Ascending aorta (tissue), 2 donors: ENCODE data around the gene VEGFA. TPM values are rescaled to one million over a fixed set of nuclear protein-coding genes. Genes with fewer than 3 reads are reported as not detected.

Source experiments
- DNase-seq, 2 donors: peaks; one replicate each; pipeline ENCODE4 v3.0.0-alpha.2; 2019; ENCODE audit warnings: low spot score in 2 of 2
- H3K27ac ChIP-seq, 2 donors: fragments of 200-600 bp; sonication (generic); one replicate each; pipeline ENCODE4 v1.5.1; 2016 to 2017; ENCODE audit warnings: mild to moderate bottlenecking in 1 of 2
- H3K27me3 ChIP-seq: fragments of 200-600 bp; sonication (generic); one replicate; pipeline ENCODE4 v1.5.1; 2017
- H3K36me3 ChIP-seq, 2 donors: fragments of 200-600 bp; sonication (generic); one replicate each; pipeline ENCODE4 v1.5.1; 2016
- H3K4me1 ChIP-seq, 2 donors: fragments of 200-600 bp; sonication (generic); one replicate each; pipeline ENCODE4 v1.5.1; 2016 to 2017; ENCODE audit warnings: mild to moderate bottlenecking in 1 of 2
- H3K4me3 ChIP-seq, 2 donors: fragments of 200-600 bp; sonication (generic); one replicate each; pipeline ENCODE4 v1.5.1; 2016 to 2017; ENCODE audit warnings: mild to moderate bottlenecking in 1 of 2
- H3K9me3 ChIP-seq, 2 donors: fragments of 200-600 bp; sonication (generic); one replicate each; pipeline ENCODE4 v1.5.1; 2016
- CTCF ChIP-seq, 3 experiments: fragments of 200-600 bp in 2 of 3; fragments of 450-650 bp in 1 of 3; sonication (generic) in 2 of 3; IDR thresholded peaks; one replicate each; pipeline ENCODE4 v1.5.1; 2016 to 2019; ENCODE audit warnings: antibody characterized with exemption in 3 of 3, mild to moderate bottlenecking in 1 of 3, moderate library complexity in 1 of 3
- intact Hi-C: fragments of 100-400 bp; cut with DNase I; formaldehyde crosslinking; loops from one replicate; pipeline ENCODE4 v1.15.1; 2023
- total RNA-seq: library from RNA; depleted of rRNA; stranded (reverse); fragments of >200 nt; gene quantifications from one replicate; pipeline ENCODE4 v1.1.0, GENCODE V29; 2016

Gene VEGFA
- total RNA-seq, 1 donor from 2014 or later, result 110 TPM

- Histone ChIP-seq H3K9me3 (no peaks in the 10 kb centered on the region), H3K4me3 (no peak overlapping the region), H3K4me1 (no peaks in the 10 kb centered on the region), H3K36me3 (no peaks in the 10 kb centered on the region), H3K27me3 (no peaks in the 10 kb centered on the region), H3K27ac (no peak overlapping the region)
- intact Hi-C loops, result no loop called here
- peak in 1 of 2 donors; percentile 46 for DNase-seq
- no peak for TF ChIP-seq CTCF (IDR thresholded peaks at IDR 0.05)
Measured at GRCh38 chr6:43743682-43744381, 26.2 kb upstream of the VEGFA start.

- no peaks in the 10 kb centered on the region for H3K27me3 ChIP-seq
- H3K4me3 ChIP-seq, result no peak overlapping the region
- H3K9me3 ChIP-seq, result no peaks in the 10 kb centered on the region
- intact Hi-C loops, result no loop called here
- H3K27ac ChIP-seq, result no peak overlapping the region
- H3K36me3 ChIP-seq, result no peaks in the 10 kb centered on the region
- no peaks in the 10 kb centered on the region for H3K4me1 ChIP-seq
- no peak for TF ChIP-seq CTCF (IDR thresholded peaks at IDR 0.05)
- peak in 1 of 2 donors; percentile 24 for DNase-seq
Measured at GRCh38 chr6:43744491-43744890, 25.5 kb upstream of the VEGFA start.

GRCh38 chr6:43744931-43745727 lies 24.9 kb upstream of the VEGFA start:
- peak in 1 of 2 donors; percentile 56 for DNase-seq
- Histone ChIP-seq H3K36me3 (no peaks in the 10 kb centered on the region), H3K4me3 (no peak overlapping the region), H3K4me1 (no peaks in the 10 kb centered on the region), H3K27ac (no peak overlapping the region), H3K9me3 (no peaks in the 10 kb centered on the region), H3K27me3 (no peaks in the 10 kb centered on the region)
- TF ChIP-seq CTCF (IDR thresholded peaks at IDR 0.05), result no peak
- intact Hi-C loops, result no loop called here

GRCh38 chr6:43746071-43746470 lies 23.9 kb upstream of the VEGFA start:
- peak in 1 of 2 donors; percentile 19 for DNase-seq

GRCh38 chr6:43746613-43747102 lies 23.4 kb upstream of the VEGFA start:
- Histone ChIP-seq H3K4me3 (no peak overlapping the region), H3K27me3 (no peaks in the 10 kb centered on the region), H3K27ac (no peak overlapping the region), H3K36me3 (no peaks in the 10 kb centered on the region), H3K4me1 (no peaks in the 10 kb centered on the region), H3K9me3 (no peaks in the 10 kb centered on the region)
- DNase-seq, result peak in 1 of 2 donors; percentile 49
- TF ChIP-seq CTCF (IDR thresholded peaks at IDR 0.05), result no peak
- intact Hi-C loops, result no loop called here

More at GRCh38 chr6:43746071-43746470, 23.9 kb upstream of the VEGFA start:
- no peaks in the 10 kb centered on the region for H3K36me3 ChIP-seq
- intact Hi-C loops, result no loop called here
- H3K27me3 ChIP-seq, result no peaks in the 10 kb centered on the region
- no peak overlapping the region for H3K27ac ChIP-seq
- H3K9me3 ChIP-seq, result no peaks in the 10 kb centered on the region
- no peaks in the 10 kb centered on the region for H3K4me1 ChIP-seq
- no peak overlapping the region for H3K4me3 ChIP-seq
- no peak for TF ChIP-seq CTCF (IDR thresholded peaks at IDR 0.05)
